GM19193 (cell line): ENCODE data around the gene PASD1.

Experiments
- POLR2A ChIP-seq: IDR thresholded peaks from 4 replicates; pipeline ENCODE4 v1.6.1; 2011; ENCODE audit not compliant: insufficient read depth, insufficient read length; ENCODE audit errors: extremely low read depth

The PASD1 gene, protein sequence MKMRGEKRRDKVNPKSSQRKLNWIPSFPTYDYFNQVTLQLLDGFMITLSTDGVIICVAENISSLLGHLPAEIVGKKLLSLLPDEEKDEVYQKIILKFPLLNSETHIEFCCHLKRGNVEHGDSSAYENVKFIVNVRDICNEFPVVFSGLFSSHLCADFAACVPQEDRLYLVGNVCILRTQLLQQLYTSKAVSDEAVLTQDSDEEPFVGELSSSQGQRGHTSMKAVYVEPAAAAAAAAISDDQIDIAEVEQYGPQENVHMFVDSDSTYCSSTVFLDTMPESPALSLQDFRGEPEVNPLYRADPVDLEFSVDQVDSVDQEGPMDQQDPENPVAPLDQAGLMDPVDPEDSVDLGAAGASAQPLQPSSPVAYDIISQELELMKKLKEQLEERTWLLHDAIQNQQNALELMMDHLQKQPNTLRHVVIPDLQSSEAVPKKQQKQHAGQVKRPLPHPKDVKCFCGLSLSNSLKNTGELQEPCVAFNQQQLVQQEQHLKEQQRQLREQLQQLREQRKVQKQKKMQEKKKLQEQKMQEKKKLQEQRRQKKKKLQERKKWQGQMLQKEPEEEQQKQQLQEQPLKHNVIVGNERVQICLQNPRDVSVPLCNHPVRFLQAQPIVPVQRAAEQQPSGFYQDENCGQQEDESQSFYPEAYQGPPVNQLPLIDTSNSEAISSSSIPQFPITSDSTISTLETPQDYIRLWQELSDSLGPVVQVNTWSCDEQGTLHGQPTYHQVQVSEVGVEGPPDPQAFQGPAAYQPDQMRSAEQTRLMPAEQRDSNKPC

DNA sequence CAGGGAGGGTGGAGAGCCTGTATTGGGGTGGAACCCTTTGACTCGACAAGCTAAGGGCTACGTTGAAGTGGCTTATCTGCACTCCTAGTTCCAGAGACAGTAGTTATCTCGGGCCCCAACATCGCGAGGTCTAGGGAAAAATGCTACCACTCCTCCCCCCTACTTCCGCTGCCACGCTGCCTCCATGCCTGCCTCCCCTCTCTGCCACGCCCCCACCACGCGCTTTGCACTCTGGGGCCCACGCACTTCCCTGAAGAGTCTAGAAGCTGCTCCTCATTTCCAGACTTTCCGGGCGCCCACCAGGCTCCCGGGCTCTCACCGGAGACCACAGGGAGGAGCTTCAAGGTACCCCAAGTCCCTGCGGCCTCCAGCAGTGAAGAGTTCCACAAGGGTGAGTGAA lies at the start of gene PASD1:
Gene PASD1, plus strand, starts transcription at position 227 of the 400 bp plus-strand sequence. CDS start 37,879 bp downstream, outside the sequence.
- TF ChIP-seq POLR2A, result no peak

DNA sequence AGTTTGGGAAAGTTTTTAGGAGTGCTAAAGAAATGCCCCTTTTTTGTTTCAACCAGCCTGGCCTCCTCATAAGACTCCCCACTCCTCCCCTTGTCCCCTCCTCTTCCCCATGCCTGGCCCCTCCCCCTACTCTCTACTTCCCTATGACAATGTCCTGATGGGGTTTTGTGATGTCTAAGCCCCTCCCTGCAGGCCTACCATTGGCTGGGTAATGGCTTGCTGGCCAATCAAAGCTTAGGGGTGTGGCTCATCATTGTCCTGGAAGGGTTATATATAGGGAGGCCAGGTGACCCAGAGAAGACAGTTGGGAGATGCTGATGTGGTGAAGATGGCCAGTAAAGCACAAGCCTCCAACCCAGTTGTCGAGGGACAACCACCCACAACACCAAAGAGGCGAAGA lies 48.2 kb upstream of the PASD1 start:
- no peak for TF ChIP-seq POLR2A

DNA sequence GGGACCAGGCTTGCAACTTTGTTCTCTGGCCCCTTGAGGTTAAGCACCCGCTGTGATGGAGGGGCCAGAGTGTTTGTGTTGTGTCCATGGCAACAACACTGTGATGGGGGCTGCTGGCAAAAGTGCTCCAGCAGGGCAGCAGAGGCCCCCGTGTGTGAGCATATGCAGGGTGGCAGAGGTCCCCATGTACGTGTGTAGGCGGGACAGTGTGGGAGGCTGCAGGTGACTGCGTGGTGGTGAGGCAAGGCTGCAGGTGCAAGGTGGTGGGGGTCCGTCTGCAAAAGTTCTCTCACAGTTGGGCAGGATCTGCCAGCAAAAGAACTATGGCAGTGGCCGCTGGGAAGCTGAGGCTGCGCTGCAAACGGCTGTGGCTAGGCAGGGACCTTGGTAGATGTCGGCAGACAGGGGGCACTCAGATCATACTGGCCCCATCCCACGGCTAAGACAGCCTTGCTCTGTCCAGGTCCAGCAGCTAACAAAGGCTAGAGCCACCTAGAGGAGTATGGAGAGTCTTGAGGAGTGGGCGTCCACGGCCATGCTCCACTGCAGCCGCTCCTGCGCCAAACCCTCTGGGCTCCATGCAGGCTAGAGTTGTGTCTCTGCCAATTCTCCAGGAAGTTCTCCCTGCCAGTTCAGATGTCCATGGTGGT lies 46.8 kb upstream of the PASD1 start:
- TF ChIP-seq POLR2A, result no peak

DNA sequence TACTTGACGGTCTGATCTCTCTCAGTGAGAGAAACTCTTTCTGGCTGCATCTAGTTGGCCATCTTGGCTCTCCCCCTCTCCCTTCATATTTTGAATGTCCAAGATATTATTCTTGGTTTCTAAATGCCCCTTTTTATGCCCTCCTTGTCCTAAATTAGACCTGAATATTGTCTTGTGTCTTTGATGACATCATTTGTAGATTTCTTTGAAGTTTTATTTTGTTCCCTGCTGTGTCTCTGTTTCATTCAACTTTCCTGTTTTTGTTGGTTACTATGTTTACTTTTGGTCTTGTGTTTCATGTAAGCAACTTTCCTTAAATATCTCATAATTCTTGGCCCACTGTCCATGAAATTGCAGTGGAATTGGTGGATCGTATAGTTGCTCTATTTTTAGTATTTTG lies 46.1 kb upstream of the PASD1 start:
- TF ChIP-seq POLR2A, result no peak

DNA sequence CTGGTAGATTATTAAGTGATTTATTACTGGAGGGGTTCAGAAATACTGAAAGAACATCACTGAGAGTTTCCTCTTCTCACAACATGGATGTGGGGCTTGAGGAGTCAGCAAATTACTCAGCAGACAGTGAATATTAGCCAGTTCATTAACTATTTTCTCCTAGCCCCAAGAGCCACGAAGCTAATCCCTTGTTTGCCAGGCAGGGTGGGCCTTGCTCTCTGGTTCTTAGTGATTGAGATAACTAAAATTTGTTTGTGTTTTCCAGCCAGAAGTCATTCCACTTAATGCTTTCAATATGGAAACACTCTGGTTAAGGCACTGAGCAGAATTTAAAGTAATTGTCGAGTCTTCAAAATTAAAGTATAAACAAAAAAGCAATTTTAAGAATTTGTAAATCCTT lies 40.1 kb upstream of the PASD1 start:
- no peak for TF ChIP-seq POLR2A

DNA sequence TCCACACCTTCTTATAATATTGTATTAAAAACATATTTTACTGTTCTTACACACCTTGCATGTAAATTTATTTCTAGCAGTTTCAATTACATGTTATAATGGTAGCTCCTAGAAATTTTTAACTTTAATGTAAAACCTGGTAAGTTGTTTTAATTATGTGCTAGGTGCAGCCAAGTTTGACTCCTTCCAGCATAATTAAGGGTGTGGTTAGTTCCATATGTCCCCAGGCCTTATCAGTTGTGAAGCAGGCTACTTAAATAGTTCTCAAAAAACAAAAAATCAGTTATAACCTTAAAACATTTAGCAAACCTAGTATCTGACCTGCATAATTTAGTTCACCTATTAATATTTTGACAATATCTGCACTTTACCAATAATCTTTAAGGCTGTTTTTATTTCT lies 26.9 kb upstream of the PASD1 start:
- no peak for TF ChIP-seq POLR2A

DNA sequence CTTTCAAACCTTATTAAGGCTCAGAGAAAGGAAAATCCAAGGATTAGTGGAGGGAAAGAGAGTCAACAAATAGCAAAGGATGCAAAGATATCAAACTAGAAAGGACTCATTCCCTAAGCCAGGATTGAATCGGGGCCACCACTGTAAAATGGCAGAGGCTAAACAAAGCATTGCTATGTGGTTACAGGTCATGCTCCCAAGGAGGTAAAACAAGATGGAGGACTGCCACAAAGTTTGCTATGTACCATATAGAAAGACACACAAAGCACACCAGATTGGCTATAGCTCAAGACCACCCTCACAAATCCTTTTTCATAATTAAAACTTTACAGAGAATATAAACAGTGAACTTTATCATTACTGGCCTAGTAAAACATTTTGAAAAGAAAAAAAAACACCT lies 25.9 kb upstream of the PASD1 start:
- TF ChIP-seq POLR2A, result no peak

DNA sequence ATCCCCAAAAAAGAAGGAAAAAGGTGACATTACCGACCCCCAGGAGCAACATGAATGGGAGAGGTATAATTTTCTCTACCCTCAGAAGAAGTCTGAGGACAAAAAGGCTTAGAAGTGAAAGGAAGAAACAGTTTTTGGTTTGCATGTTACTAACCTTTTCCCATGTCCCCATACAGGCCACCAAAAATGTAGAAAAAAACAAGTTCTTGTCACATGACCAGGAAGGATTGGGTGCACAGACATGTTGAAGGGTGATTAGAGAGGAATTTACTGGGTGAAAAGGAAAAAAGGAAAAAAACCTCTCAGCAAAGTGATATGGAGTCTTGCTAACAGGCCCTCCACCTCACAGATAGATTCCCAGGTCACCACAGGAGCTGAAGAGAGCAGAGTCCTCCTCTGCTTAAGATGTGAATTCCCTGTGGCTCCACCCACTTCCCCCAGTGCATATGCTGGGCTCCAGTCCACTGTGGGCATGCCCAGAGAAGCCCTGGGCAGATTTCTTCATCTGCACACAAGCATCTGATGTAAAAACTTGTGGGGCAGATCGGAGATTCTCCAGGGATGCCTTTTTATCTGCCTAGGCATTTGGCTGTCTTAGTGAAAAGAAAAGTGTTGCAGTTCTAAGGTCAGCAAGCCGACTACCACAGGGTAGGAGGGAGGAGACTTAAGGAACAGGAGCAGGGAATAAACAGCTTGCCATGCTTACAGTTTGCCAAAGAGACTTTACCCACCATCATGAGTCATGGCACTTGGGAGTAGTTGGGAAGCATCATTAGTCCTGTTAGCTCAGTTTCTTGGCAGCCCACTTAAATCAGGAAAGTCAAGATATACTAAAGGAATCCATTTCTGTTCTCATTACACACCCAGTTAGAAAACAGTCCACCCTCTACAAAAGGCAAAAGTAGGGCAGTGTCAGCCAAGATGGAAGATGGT lies 25.0 kb upstream of the PASD1 start:
- no peak for TF ChIP-seq POLR2A

DNA sequence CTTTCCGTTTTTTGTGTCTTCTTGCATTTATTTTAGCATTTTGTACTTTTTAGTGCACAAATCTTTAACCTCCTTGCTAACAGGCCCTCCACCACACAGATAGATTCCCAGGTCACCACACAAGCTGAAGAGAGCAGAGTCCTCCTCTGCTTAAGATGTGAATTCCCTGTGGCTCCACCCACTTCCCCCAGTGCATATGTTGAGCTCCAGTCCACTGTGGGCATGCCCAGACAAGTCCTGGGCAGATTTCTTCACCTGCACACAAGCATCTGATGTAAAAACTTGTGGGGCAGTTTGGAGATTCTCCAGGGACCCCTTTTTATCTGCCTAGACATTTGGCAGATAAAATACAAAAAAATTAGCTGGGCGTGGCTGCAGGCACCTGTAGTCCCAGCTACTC lies 19.8 kb upstream of the PASD1 start:
- TF ChIP-seq POLR2A, result no peak

DNA sequence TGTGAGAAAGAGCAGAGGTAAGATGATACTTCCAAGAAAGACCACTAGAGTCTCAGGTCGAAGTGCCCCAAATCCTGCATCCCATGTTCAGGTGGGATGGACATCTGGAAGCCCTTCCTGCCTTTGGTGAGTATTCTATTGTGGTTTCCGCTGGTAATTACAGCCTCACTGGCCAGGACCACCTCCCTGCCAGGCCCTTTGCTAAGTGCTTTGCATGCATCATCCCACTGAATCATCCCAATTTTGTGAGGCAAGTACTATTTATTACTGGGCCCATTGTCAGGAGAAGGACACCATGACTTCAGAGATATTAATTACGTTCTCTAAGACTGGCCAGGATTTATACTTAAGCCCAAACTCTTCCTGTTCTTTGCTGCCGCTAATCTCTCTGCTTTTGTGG lies 10.7 kb upstream of the PASD1 start:
- no peak for TF ChIP-seq POLR2A

DNA sequence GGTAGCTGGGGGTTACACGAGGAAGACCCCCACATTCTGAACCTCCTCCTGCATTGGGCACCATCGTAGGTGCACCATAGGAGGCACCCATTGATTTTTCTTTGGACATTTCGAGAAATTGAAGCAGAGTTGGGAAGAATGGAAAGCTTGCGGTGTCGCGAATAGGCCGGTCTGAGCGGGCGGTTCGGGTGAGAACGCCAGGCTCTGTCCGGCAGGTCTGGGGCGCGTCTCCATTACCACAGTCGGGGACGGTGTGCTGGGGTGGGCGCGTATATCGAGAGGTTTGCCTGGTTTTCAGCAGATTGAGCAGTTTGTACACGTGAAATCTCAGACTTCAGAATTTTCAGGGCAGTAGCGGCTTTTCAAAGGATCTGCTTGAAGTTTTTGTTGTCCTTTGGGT lies 560 bp downstream of the PASD1 start:
- no peak for TF ChIP-seq POLR2A

DNA sequence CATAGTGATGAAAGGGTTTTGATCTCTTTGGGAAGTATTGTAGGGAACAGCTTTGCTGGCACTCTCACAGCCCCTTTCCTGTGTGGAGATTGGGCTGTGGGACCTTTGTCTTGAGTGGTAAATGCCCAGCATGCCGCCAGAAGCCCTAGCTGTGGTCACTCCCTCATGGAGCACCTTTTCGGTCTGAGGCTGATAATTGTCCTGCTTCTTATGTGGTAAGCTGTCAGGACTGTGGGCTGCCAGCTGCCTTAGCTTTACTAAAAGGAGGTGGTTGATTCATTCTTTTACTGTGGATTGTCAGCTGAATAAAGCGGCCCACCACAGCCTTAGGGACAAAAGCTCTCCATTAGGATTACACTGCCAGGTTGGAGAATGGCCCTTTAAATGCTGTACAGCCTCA lies 7.1 kb downstream of the PASD1 start:
- TF ChIP-seq POLR2A, result no peak

DNA sequence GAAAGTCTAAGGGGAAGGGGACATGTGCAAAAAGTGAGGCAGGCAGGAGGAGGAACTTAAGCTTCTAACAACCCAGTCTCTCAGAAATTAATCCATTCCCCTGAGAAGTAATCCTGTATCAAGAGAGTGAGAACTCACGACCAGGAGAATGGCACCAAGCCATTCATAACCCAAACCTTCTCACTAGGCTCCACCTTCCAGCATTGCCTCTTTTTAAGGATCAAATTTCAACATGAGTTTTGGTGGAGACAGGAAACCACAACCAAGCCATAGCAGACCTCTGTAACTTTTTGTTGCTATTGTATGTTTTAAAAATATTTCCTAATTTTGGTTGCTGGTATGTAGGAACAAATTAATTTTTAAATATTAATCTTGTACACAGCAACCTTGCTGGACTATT lies 32.8 kb downstream of the PASD1 start:
- TF ChIP-seq POLR2A, result no peak

DNA sequence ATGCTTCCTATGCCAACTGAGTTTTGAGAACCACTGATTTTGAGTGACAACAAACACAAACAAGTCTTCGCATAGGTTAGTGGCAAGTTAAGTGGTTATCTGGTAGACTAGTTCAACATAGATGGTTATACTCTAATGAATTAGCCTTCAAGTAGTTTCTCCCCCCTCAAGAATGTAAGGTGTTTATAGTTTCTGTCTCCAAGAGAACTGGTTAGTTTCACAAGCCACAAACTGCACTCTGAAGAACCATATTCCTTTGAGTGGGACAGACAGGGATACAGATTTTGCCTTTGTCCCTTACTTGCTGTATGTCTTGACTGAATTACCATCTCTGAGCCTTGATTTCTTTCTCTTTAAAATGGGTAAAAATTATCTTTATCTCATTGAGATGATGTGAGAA lies 41.5 kb downstream of the PASD1 start:
- no peak for TF ChIP-seq POLR2A
